Immature natural killer cell (primary cell): ENCODE measurements around the gene DCLK2. TPM values are rescaled to one million over a fixed set of nuclear protein-coding genes. Genes with fewer than 3 reads are reported as not detected.
"Not testable (repeated sequence)": the region's sequence is repeated elsewhere in the genome, so short reads cannot be mapped to it uniquely, and the experiment has no call there.

Source experiments
- DNase-seq, 3 donors: peaks; one replicate each; pipeline ENCODE4 v3.0.0; 2022; ENCODE audit warnings: mixed read lengths in 1 of 3
- H3K27ac Mint-ChIP-seq, 6 donors: one replicate each; pipeline ENCODE4 v1.8.0; 2020; ENCODE audit warnings: mixed read lengths in 6 of 6, mild to moderate bottlenecking in 5 of 6, inconsistent platforms in 4 of 6, moderate library complexity in 3 of 6
- H3K27me3 Mint-ChIP-seq, 3 donors: one replicate each; pipeline ENCODE4 v1.8.0; 2020 to 2021; ENCODE audit warnings: low read depth in 3 of 3, mild to moderate bottlenecking in 3 of 3, mixed read lengths in 3 of 3, moderate library complexity in 3 of 3, inconsistent platforms in 1 of 3
- H3K36me3 Mint-ChIP-seq, 3 donors: one replicate each; pipeline ENCODE4 v1.8.0; 2020; ENCODE audit warnings: mixed read lengths in 3 of 3, inconsistent platforms in 2 of 3, mild to moderate bottlenecking in 2 of 3
- H3K4me1 Mint-ChIP-seq, 2 donors: one replicate each; pipeline ENCODE4 v1.8.0; 2020; ENCODE audit warnings: inconsistent platforms in 2 of 2, mild to moderate bottlenecking in 2 of 2, mixed read lengths in 2 of 2, moderate library complexity in 1 of 2
- H3K4me3 Mint-ChIP-seq, 5 donors: one replicate each; pipeline ENCODE4 v1.8.0; 2020; ENCODE audit warnings: mild to moderate bottlenecking in 5 of 5, mixed read lengths in 5 of 5, inconsistent platforms in 3 of 5, moderate library complexity in 3 of 5
- H3K9me3 Mint-ChIP-seq, 6 donors: one replicate each; pipeline ENCODE4 v1.8.0; 2020; ENCODE audit warnings: mild to moderate bottlenecking in 6 of 6, mixed read lengths in 6 of 6, inconsistent platforms in 4 of 6, moderate library complexity in 3 of 6
- polyA plus RNA-seq, 3 donors: library from polyadenylated mRNA; unstranded; fragments of 300-500 nt; fragmentation: Illumina TruSeq; gene quantifications; one replicate each; pipeline ENCODE4 v1.2.3, GENCODE V29; 2021

DCLK2 gene
- polyA plus RNA-seq, 3 donors from 2014 or later: not detected

GRCh38 chr4:150158041-150158440, 79.8 kb downstream of the DCLK2 start:
- no peaks in the 10 kb centered on the region for H3K4me1 Mint-ChIP-seq
- DNase-seq: no peak
- H3K4me3 Mint-ChIP-seq: no peak overlapping the region
- H3K9me3 Mint-ChIP-seq: no peaks in the 10 kb centered on the region
- peaks cover 0 to 7% (median 0%) of the 10 kb centered on the region in 3 donors for H3K27me3 Mint-ChIP-seq
- no peaks in the 10 kb centered on the region for H3K36me3 Mint-ChIP-seq
- H3K27ac Mint-ChIP-seq: no peak overlapping the region

GRCh38 chr4:150160473-150160872, 82.2 kb downstream of the DCLK2 start:
- DNase-seq: no peak
- no peak overlapping the region for H3K4me3 Mint-ChIP-seq
- H3K36me3 Mint-ChIP-seq: no peaks in the 10 kb centered on the region
- H3K9me3 Mint-ChIP-seq: no peaks in the 10 kb centered on the region
- H3K27ac Mint-ChIP-seq: no peak overlapping the region
- H3K4me1 Mint-ChIP-seq: no peaks in the 10 kb centered on the region
- H3K27me3 Mint-ChIP-seq: peaks cover 0 to 8% (median 0%) of the 10 kb centered on the region in 3 donors

DNA sequence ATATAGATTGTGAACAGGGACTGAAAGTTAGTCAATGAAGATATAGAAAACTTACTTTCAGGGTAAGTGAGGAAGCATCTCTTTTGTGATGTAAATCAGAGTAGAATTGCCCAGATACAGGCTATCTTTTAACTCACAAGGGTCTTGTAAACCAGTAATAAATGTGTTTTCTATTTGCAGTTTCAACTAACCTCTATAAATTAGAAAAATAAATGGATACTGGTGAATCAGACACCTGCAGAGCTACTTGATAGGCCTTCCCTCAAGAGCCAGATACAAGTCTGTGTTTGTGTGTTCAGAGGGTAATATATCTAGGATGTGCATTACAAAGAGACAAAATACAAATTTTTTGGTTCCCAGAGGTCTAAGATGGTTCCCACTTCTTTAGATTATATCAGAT, 82.9 kb downstream of the DCLK2 start:
- no peaks in the 10 kb centered on the region for H3K4me1 Mint-ChIP-seq
- no peak for DNase-seq
- H3K27me3 Mint-ChIP-seq: peaks cover 0 to 6% (median 0%) of the 10 kb centered on the region in 3 donors

GRCh38 chr4:150162020-150162419, 83.8 kb downstream of the DCLK2 start:
- H3K27me3 Mint-ChIP-seq, H3K9me3 Mint-ChIP-seq, H3K36me3 Mint-ChIP-seq, H3K4me3 Mint-ChIP-seq, H3K27ac Mint-ChIP-seq, H3K4me1 Mint-ChIP-seq, DNase-seq: not testable (repeated sequence)

More for the DNA sequence above, 82.9 kb downstream of the DCLK2 start:
- no peaks in the 10 kb centered on the region for H3K36me3 Mint-ChIP-seq
- no peaks in the 10 kb centered on the region for H3K9me3 Mint-ChIP-seq
- H3K27ac Mint-ChIP-seq: no peak overlapping the region
- no peak overlapping the region for H3K4me3 Mint-ChIP-seq

GRCh38 chr4:150164055-150164454, 85.8 kb downstream of the DCLK2 start:
- H3K27ac Mint-ChIP-seq: no peak overlapping the region
- H3K9me3 Mint-ChIP-seq: peaks cover 0 to 2% (median 0%) of the 10 kb centered on the region in 6 donors
- H3K27me3 Mint-ChIP-seq: peaks cover 0 to 4% (median 0%) of the 10 kb centered on the region in 3 donors
- DNase-seq: no peak
- H3K4me3 Mint-ChIP-seq: no peak overlapping the region
- no peaks in the 10 kb centered on the region for H3K36me3 Mint-ChIP-seq
- H3K4me1 Mint-ChIP-seq: no peaks in the 10 kb centered on the region

GRCh38 chr4:150164956-150165629, 86.8 kb downstream of the DCLK2 start:
- H3K27ac Mint-ChIP-seq: no peak overlapping the region

GRCh38 chr4:150167054-150167453, 88.8 kb downstream of the DCLK2 start:
- Mint-ChIP-seq H3K4me1 (no peaks in the 10 kb centered on the region), H3K4me3 (no peak overlapping the region), H3K36me3 (no peaks in the 10 kb centered on the region), H3K27ac (no peak overlapping the region), H3K27me3 (peaks cover 0 to 4% (median 0%) of the 10 kb centered on the region in 3 donors), H3K9me3 (peaks cover 0 to 2% (median 0%) of the 10 kb centered on the region in 6 donors)
- DNase-seq: no peak

More at GRCh38 chr4:150164956-150165629, 86.8 kb downstream of the DCLK2 start:
- Mint-ChIP-seq H3K9me3 (peaks cover 0 to 2% (median 0%) of the 10 kb centered on the region in 6 donors), H3K4me1 (no peaks in the 10 kb centered on the region), H3K27me3 (peaks cover 0 to 4% (median 0%) of the 10 kb centered on the region in 3 donors), H3K36me3 (no peaks in the 10 kb centered on the region), H3K4me3 (no peak overlapping the region)
- DNase-seq: no peak

DNA sequence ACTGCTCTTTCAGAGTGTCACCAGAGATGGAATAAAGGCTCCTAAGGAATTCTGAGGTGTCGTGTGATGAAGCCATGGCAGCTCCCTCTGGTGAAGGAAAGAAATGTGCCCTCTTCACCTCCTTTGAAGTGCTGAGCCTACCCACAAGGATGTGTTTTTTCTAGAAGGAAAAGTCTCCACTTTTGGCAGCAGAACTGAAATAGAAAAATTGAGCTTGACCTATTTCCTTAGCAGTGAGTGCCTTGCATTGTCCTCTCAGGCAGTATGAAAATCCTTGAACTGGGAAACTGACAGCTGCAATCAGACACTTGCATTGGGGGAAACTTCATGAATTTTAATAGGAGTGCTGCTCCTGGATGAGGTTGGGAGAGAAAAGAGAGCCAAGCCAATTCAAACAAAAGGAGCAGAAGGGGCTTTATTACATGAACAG, 95.2 kb downstream of the DCLK2 start:
- H3K27ac Mint-ChIP-seq: no peak overlapping the region
- H3K4me1 Mint-ChIP-seq: no peaks in the 10 kb centered on the region
- peaks cover 0 to 2% (median 0%) of the 10 kb centered on the region in 3 donors for H3K27me3 Mint-ChIP-seq
- H3K9me3 Mint-ChIP-seq: peaks cover 0 to 2% (median 0%) of the 10 kb centered on the region in 6 donors
- H3K36me3 Mint-ChIP-seq: no peaks in the 10 kb centered on the region
- no peak for DNase-seq
- no peak overlapping the region for H3K4me3 Mint-ChIP-seq

DNA sequence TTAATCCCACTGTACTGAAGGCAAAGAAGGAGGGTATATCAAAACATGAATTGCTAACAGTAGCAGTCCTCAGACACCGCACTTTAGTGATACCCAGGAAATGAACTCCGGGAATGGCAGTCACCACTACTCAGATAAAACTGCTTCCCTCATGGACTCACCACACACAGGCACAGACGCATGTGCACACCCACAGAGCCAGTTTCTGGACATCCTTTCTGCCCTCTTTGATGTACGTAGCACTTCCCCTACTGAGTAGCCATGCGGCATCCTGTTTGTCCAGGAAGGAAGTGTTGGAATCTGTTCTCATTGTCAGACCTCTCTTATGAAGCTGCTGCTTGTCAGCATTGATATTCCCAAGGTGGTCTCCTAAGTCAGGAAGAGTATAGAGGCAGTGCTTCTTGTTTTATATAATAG, 95.7 kb downstream of the DCLK2 start:
- Mint-ChIP-seq H3K9me3 (no peaks in the 10 kb centered on the region), H3K27me3 (peaks cover 0 to 2% (median 0%) of the 10 kb centered on the region in 3 donors), H3K4me1 (no peaks in the 10 kb centered on the region), H3K27ac (no peak overlapping the region), H3K4me3 (no peak overlapping the region), H3K36me3 (no peaks in the 10 kb centered on the region)
- DNase-seq: no peak

DNA sequence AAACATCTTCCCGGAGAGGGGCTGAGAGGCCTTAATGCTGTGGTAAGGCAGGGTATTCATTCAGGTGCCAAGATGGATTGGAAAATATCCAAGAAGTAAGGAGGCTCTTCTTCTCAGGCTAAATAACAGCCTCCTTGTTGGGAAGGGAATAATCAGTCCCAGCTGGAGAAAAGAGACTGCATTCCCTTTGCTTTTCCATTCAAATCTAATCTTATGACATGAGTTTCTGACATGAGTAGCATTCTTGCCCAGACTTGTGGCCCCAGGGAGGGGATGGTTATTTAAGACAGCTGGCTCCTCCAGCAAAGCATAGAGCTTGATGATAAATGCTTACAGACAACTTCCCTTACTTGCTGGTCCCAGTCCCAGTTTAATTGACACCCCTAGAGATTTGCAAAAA, 98.3 kb downstream of the DCLK2 start:
- DNase-seq: no peak
- no peak overlapping the region for H3K27ac Mint-ChIP-seq
- H3K4me1 Mint-ChIP-seq: no peaks in the 10 kb centered on the region
- H3K9me3 Mint-ChIP-seq: no peaks in the 10 kb centered on the region
- H3K27me3 Mint-ChIP-seq: peaks cover 0 to 2% (median 0%) of the 10 kb centered on the region in 3 donors
- no peaks in the 10 kb centered on the region for H3K36me3 Mint-ChIP-seq
- H3K4me3 Mint-ChIP-seq: no peak overlapping the region

- Mint-ChIP-seq H3K4me3 (no peak overlapping the region), H3K27ac (no peak overlapping the region), H3K27me3 (peaks cover 0 to 2% (median 0%) of the 10 kb centered on the region in 3 donors), H3K4me1 (no peaks in the 10 kb centered on the region), H3K9me3 (no peaks in the 10 kb centered on the region), H3K36me3 (no peaks in the 10 kb centered on the region)
- no peak for DNase-seq
Measured at GRCh38 chr4:150178161-150178560, 99.9 kb downstream of the DCLK2 start.

DNA sequence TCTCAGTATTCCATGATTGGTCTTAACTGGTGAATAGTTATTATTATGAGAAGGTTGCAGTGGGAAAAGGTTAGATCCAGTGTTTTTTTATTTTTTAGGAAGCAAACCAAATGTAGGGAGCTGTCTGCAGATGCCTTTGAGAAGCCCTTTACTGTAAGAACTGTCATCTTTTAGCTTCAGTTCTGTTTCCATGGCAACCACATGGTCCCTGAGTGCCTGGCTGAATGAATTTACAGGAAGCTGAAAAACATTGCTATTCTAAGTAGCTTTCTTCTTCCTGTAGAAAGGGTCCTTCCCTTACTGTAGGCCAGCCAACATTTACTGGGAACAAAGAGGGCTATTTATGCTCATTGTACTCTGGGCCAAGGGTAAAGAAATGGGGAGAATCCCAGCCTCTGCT, 103.3 kb downstream of the DCLK2 start:
- Mint-ChIP-seq H3K9me3 (peaks cover 0 to 2% (median 0%) of the 10 kb centered on the region in 6 donors), H3K27me3 (peaks cover 0 to 2% (median under 1%) of the 10 kb centered on the region in 3 donors), H3K36me3 (no peaks in the 10 kb centered on the region), H3K4me1 (no peaks in the 10 kb centered on the region), H3K27ac (no peak overlapping the region), H3K4me3 (no peak overlapping the region)
- no peak for DNase-seq

DNA sequence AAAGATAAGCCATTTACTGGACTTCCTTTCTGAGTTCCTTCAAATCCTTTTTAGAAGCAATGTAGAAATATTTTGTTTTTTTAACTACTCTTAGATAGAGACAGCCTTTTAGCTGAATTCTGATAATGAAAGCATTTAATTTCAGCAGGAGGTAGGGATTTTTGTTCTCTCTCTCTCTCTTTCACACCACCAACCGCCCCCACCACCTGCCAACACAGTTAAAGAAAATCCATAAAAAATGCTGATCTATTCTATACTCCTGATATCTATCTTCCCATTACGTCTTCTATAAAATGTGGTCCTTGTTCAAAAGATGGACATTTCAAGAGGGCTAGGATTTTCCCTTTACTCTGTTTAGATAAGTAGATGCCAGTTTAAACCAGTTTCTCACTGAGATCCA, 104.5 kb downstream of the DCLK2 start:
- DNase-seq: no peak
- Mint-ChIP-seq H3K4me1 (no peaks in the 10 kb centered on the region), H3K36me3 (no peaks in the 10 kb centered on the region), H3K27ac (no peak overlapping the region), H3K4me3 (no peak overlapping the region), H3K27me3 (peaks cover 0 to 8% (median 2%) of the 10 kb centered on the region in 3 donors), H3K9me3 (peaks cover 0 to 2% (median 0%) of the 10 kb centered on the region in 6 donors)

- not testable (repeated sequence) for H3K9me3 Mint-ChIP-seq, H3K4me3 Mint-ChIP-seq, H3K36me3 Mint-ChIP-seq, DNase-seq, H3K4me1 Mint-ChIP-seq, H3K27ac Mint-ChIP-seq
- H3K27me3 Mint-ChIP-seq: peaks cover 0 to 10% (median 4%) of the 10 kb centered on the region in 3 donors
Measured at GRCh38 chr4:150185033-150185432, 106.8 kb downstream of the DCLK2 start.

- no peak overlapping the region for H3K4me3 Mint-ChIP-seq
Measured at GRCh38 chr4:150192986-150193385, 114.7 kb downstream of the DCLK2 start.

More at GRCh38 chr4:150192986-150193385, 114.7 kb downstream of the DCLK2 start:
- no peaks in the 10 kb centered on the region for H3K9me3 Mint-ChIP-seq
- H3K36me3 Mint-ChIP-seq: no peaks in the 10 kb centered on the region
- H3K4me1 Mint-ChIP-seq: no peaks in the 10 kb centered on the region
- DNase-seq: no peak
- H3K27ac Mint-ChIP-seq: no peak overlapping the region
- peaks cover 0 to 5% (median 3%) of the 10 kb centered on the region in 3 donors for H3K27me3 Mint-ChIP-seq
